ENCODE measurements around the gene OXCT2.
"Not testable (repeated sequence)": the region's sequence is repeated elsewhere in the genome, so short reads cannot be mapped to it uniquely, and the experiment has no call there.

OXCT2 gene

DNA sequence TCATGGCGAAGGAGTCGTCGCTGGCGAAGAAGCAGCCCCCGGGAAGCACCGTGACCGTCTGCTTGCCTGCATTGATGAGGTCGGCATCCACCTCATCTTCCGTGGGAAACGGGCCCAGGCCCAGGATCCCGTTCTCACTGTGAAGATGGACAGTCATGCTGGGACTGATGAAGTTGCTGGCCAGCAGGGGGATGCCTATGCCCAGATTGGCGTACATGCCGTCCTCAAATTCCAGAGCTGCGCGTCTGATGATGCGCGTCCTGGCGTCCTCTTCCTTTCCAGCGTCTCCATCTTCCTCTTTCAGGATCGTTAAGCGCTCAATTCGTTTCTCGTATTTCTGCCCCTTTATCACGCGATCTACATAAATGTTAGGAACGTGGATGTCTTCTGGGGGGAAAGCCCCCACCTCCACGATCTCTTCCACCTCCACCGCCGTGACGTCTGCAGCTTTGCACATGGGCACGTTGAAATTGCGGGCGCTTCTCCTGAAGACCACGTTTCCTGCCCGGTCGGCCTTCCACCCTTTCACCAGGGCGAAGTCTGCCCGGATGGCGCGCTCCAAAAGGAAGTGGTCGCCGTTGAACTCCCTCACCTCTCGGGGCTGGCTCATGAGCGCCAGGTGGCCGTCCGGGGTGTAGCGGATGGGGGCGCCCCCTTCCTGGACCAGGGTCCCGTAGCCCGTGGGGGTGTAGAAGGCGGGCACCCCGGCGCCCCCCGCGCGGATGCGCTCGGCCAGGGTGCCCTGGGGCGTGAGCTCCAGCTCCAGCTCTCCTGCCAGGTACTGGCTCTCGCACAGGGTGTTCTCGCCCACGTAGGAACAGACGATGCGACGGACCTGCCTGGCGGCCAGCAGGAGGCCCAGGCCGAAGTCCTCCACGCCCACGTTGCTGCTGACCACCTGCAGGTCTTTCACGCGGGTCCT lies 787 bp downstream of the OXCT2 start:
- DNase-seq; in situ Hi-C loops (cut with MboI; ENCODE audit: low pct_unique_long_range_greater_than_20kb, low sequenced_read_pairs): not testable (repeated sequence)

DNA sequence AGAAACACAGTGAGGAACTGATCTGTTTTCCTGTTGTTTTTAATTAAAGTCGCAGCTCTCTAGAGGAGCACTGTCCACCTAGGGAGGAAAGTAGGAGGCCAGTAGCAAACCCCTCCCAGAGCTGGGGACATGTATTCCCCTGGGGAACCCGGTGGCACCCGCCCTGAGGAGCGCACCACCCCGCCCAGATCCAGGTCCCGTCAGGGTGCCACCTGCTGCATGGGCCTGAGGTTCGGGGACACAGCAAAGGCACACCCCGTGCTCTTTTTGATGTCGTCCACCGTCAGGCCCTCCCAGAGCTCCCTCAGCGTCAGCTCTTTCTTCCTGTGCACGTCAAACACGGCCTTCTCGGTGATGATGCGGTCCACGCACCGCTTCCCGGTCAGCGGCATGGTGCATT lies 1.6 kb downstream of the OXCT2 start:
- in situ Hi-C loops (cut with MboI; ENCODE audit: low pct_unique_long_range_greater_than_20kb, low sequenced_read_pairs), result not testable (repeated sequence)

DNA sequence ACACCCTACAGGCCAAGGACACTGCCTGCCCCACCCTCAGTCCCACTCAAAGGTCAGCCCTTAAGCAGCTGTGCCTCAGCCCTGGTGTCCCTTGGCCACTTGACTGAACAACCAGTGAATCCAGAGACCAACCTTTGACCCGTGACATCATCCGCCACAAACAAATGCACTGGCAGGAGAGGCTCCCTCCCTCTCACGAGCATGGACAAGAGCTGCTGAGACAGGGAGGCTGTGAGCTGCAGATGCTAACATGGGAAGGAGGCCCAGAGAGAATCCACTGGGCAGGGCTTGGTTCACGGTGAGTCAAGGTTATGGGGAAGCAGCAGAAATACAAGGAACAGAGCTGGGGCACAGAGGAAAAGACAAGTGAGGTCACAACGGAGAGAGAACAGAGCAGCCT lies 4.7 kb downstream of the OXCT2 start:
- DNase-seq; in situ Hi-C loops (cut with MboI; ENCODE audit: low pct_unique_long_range_greater_than_20kb, low sequenced_read_pairs): not testable (repeated sequence)

More for the DNA sequence above, 1.6 kb downstream of the OXCT2 start:
- DNase-seq, result not testable (repeated sequence)

DNA sequence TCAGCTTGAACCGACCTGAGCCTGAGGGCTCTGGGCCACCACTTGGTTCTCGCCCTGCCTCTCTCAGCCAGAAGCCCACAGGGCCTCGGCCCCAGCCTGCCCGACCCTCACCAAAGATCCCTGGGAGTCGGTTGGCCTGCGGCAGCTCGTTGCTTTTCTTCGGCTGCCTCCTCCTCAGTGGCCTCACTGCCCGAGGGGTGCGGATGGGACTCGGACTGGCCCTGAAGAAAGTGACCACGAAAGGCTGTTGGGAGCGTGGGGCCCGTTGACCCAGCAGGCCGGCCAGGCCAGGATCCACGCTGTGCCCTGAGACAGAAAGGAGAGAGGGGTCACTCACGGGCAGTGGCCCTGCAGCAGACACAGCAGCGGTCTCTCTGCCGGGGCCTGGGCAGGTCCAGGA lies 6.6 kb downstream of the OXCT2 start:
- DNase-seq; in situ Hi-C loops (cut with MboI; ENCODE audit: low pct_unique_long_range_greater_than_20kb, low sequenced_read_pairs): not testable (repeated sequence)

DNA sequence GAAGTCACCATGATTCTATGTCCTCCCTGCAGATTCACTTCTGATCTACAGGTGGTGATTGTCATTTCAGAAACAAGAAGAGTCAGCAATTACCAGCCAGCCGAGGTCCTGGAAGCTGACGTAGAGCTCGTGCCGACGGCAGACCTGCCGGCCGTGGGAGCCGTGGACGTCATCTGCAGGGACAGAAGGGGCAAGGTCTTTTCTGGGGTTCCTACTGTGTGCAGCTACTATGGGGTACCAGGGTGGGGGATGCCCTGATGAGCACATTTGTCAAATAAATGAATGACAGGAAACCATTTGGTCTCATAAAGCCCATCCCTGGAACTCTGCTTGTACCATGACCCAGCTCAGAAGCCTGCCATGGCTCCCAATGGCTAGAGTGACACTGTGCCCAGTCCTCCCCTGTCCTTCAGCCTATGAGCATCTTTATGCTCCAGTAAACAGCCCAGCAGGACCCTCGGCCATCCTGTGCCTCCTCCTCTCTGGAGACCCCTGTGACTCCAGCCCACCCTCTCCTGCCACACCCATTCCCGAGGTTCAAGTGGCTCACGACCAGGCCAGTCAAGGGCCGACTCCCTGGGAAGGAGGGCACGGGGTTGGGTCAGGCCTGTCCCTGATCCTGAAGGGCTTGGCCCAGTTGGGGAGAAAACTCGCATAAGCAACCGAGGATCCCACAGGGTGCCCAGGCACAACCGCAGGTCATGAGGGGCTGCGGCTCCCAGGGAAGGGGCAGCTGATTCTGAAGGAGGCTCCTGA lies 7.4 kb downstream of the OXCT2 start:
- in situ Hi-C loops (cut with MboI; ENCODE audit: low pct_unique_long_range_greater_than_20kb, low sequenced_read_pairs); DNase-seq: not testable (repeated sequence)

DNA sequence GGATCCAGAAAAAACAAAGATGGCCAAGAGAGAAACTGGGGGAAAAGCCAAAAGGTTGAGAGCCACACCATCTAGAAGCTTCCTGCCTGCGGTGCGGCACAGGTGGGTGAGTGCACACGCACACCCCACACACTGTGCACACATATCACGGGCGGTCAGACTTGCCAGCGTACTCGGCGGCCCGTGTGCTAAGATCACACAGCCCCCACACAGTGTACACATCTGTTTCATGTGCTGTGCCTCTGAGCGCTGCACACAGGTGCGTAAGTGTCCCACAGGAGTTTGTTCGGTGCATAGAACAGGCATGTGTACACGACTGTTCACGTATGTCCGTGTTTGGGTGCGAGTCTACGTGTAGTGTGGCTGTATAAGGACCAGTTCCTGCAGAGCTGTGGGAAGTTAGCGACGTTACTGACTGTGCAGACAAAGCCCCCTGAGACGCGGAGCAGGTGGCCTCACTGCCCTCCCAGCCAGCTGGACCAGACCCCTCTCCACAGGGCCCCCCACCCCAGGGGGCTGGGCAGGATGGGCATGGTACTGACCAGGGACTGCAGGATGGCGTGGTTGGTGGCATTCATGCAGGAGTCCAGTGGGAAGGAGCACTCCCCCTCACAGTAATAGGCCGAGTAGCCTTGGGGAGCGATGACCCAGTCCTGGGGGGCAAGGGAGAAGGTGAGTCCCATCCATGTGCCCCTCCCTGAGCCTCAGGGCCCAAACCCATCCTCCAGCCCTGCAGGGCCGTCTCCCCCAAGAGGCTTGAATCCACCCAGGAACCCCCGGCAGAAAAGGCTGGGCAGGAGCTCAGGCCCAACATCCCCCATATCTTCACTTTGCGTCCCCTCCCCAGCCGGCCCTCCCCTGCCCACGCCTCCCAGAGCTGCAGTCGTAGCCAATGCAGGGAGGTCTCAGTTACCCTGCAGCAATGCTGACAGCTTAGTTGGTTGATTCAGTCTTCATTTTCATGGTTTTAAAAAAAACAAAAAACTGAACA lies 8.3 kb downstream of the OXCT2 start:
- no peak for DNase-seq
- in situ Hi-C loops (cut with MboI; ENCODE audit: low pct_unique_long_range_greater_than_20kb, low sequenced_read_pairs), result no loop called here

DNA sequence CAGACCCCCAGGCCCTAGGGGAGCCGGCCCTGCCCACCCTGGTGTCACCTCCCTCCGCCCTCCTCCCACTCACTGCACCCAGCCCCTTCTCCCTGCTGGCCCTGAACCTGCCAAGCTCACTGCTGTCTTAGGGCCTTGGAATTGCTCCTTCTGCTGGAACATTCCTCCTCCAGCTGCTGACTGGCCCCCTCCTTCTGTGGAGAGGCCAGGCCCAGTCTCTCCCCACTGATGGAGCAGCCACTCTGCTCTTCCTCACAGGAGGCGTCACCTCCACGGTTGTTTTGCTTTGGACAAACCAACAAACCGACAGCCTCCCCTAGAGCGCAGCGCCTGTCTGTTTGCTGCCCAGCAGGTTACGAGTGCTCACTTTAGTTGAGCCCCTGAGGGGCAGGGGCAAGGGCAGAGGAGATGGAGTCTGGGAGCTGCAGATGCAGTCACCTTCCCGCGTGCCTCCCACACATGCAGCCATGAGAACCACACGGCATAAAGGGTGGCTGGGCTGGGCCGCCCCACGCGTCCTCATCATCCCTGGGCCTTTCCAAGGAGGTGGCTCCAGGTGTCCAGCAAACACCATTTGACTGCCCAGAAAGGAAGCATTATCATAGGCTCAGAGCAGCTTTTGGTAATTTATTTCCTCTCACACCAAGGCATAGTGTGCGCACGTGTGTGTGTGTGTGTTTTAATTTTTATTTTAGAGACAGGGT lies 9.4 kb downstream of the OXCT2 start:
- in situ Hi-C loops (cut with MboI; ENCODE audit: low pct_unique_long_range_greater_than_20kb, low sequenced_read_pairs), result no loop called here
- no peak for DNase-seq

DNA sequence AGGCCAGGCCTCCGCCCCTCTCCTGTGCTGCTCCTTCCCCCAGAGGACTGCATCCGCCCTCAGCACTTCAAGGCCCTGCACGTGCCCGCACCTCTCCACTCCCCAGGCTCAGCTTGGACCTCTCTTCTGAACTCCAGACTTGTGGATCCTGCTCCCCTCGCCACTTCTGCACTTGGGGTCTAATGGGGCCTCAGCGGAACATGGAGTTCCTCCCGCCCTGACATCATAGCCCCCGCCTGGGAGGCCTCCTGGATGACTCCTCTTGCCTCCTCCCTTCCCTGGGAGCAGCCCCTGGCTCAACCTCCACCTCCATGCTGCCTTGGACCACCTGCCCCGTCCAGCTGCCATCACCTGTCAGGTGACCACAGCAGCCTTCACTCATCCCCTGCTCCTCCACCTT lies 10.1 kb downstream of the OXCT2 start:
- in situ Hi-C loops (cut with MboI; ENCODE audit: low pct_unique_long_range_greater_than_20kb, low sequenced_read_pairs), result no loop called here

DNA sequence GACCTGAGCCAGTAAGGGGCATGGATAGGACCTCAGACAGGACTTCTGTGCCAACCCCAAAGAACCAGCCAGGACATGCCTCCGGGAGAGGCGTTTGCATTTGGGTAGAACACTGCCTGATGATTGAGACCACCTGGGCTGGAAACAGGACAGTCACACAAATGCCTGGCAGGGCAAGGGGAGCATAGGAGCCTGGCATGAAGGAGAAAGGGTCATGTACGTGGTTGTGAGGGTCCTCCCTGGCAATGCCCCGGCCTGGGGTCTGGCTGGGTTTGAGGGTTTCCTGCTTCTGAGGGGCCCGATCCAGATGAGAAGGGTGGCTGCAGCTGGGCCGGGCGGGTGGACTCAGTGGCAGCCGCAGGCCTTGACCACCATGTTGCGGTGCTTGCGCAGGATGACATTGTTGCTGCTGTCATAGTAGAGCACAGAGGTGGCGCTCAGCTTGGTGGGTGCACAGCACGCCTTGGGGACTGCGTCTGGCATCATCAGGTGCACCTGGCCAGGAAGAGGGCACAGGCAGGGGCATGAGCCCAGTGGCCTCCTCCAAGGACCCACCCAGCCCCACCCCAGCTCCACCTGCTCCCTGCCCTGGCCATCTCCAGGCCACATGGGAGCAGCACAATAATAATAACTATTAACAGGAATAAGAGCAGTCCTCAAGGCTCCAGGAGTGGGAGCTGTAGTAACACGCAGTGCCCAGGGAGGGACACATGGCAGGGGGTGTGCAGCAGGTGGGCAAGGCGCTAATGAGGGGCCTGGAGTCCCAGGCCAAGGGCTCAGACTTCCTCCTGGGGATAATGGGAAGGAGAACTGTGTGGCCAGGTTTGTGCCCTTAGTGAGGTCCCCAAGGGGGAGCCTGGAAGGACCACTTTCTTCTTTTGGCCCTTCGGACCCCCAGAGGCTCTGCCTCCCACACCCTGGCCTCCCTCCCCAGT lies 10.8 kb downstream of the OXCT2 start:
- in situ Hi-C loops (cut with MboI; ENCODE audit: low pct_unique_long_range_greater_than_20kb, low sequenced_read_pairs), result no loop called here
- DNase-seq, result no peak

More for the DNA sequence above, 10.1 kb downstream of the OXCT2 start:
- DNase-seq, result no peak

DNA sequence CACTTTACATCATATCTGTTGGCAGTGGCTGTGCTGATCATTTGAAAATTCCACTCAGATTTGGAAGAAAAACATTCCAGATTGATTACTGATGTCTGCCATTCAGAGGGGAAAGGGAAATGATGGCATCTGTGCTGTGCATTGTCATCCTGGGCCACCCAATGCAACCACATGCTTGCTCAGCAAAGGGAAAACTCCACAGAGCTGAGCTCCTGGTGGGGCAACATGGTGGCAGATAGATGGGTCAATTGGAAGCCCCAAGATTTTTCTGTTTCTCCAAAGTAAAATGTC lies 11.8 kb downstream of the OXCT2 start:
- in situ Hi-C loops (cut with MboI; ENCODE audit: low pct_unique_long_range_greater_than_20kb, low sequenced_read_pairs), result no loop called here
- DNase-seq, result no peak

DNA sequence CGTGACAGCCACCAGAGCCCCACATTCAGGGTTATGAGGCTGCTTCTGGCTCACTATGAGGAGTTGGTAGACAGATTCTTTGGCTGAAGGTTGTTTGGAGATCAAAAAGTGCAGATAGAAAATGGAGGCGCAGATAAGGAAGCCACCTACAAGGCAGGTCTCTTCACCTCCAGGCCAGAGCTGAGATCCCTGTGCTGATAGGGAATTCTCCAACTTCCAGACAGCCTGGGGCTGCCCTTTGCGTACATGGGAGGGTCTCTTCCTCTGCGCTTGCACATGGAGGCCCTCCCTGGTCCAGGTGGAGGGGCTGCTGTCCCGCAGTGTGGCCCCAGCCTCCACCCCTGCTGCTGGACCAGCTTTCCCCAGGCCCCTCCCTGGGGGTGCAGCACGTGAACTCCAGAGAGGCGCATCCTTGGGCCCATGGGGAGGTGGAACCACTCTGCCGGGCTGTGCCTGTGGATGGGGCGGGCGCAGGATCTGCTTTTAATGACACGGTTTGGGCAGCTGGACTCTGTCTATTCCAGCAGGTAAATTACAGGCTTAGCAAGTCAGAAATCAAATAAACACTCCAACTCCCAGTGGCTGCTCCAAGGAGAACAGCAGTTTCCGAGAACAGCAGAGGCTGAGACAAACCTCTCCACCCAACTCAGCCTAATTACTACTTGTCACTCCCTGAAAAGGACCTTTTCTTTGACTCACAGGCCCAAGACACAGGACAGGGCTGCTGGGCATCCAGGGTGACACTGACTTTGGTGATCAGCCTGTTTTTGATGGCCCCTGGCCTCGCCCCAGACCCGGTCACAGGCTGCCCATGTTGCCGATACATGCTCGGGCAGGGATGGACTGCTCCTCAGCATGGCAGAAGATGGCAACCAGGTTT lies 12.4 kb downstream of the OXCT2 start:
- no peak for DNase-seq
- in situ Hi-C loops (cut with MboI; ENCODE audit: low pct_unique_long_range_greater_than_20kb, low sequenced_read_pairs), result no loop called here

DNA sequence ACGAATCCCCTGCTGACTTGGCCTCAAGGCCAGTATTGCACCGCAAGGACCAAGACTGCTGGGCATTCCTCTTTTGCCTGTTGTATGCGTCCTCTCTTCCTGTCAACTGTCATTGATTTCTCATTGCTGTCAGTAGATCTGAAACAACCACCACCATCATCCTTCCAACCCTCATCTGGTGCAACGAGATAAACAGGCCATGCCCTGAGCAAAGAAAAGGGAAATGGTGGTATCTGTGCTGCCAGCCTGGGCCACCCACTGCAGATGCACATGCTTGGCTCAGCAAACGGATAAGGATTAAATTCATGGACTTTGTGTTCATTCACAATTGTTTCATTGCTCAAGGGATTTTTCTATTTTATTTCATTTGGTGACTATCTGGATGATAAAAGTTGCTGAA lies 13.6 kb downstream of the OXCT2 start:
- in situ Hi-C loops (cut with MboI; ENCODE audit: low pct_unique_long_range_greater_than_20kb, low sequenced_read_pairs), result no loop called here
- DNase-seq, result no peak

DNA sequence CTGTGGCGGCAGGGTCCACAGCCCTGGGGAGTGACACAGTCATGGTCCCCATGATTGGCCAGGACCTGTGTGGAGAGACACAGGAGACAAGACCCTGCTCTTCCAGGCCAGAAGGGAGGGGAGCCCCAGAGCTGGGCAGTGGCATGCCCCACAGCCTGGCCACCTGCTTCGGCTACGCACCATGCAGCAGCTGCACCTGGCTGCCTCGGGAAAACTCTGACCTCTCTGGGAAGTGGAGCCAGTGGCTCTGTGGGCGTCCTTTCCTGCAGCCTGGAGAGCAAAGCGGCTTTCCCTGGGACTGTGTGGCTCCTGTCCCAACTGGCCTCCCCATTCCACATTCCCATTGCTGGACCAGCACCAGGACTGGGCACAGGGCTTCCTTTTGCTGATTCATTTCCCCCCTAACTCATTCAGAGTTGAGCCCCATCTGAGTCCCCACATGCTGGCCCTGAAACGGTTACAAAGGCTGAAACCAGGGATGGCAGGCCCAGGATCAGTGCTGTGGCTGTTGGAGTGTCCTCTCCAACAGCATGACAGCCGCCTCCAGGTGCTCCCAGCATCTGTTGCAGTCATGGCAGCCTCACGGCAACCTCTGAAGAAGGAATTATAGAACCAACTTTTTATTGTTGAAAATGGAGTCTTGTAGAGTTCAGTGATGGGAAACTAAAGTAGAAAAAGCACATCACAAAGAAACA lies 15.0 kb downstream of the OXCT2 start:
- in situ Hi-C loops (cut with MboI; ENCODE audit: low pct_unique_long_range_greater_than_20kb, low sequenced_read_pairs), result no loop called here
- no peak for DNase-seq

DNA sequence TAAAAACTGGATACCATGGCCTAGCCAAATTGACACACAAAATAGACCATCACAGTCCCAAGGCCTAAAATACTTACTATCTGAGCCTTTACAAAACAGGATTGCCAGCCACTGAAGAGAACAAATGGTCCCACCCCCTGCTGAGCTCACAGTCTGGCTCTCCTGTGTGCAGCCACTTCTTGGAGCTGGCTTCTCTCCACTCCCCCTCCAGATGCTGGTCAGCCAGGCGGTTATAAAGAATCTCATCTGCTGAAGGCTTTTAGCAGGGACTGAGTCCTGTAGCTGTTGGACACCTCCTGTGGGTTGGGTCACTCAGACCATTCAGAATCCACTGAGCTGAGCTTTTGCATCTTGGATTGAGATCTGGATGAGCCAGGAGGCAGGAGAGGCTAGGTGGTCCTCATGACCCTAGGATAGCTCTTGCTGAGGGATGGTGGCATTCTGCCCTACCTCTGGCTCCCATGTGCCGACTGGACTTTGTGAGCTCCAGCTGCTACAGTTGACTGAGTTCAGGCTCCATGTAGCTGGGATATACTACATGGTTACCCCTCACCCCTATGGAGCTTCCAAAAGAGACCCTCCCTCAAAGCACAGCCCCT lies 16.1 kb downstream of the OXCT2 start:
- in situ Hi-C loops (cut with MboI; ENCODE audit: low pct_unique_long_range_greater_than_20kb, low sequenced_read_pairs), result no loop called here
- DNase-seq, result no peak

DNA sequence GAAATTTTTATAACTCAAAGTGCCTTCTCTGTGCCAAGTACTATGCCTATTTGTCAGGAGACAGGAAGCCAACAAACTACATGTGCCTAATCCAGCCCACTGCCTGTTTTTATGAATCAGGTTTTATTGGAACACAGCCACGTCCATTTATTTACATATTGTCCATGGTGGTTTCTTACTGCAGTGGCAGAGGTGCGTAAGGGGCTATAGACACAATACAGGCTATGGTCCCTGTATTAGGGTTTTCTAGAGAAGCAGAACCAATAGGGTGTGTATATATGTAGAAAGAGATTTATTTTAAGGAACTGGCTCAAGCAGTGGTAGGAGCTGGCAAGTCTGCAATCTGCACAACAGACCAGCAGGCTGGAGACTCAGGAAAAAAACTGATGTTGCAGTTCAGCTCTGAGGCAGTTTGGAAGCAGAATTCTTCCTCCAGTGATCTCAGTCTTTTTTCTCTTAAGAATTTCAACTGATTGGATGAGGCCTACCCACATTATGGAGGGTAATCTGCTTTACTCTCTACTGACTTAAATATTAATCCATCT lies 17.1 kb downstream of the OXCT2 start:
- in situ Hi-C loops (cut with MboI; ENCODE audit: low pct_unique_long_range_greater_than_20kb, low sequenced_read_pairs), result no loop called here

More for the DNA sequence above, 17.1 kb downstream of the OXCT2 start:
- no peak for DNase-seq

Data from KBM-7 (cell line).